HL-60 (cell line): ENCODE data around the gene TIGD1.

Experiments used
- DNase-seq, 2 experiments: peaks; one replicate each; pipeline ENCODE4 v3.0.0-alpha.2; 2010 to 2020; ENCODE audit warnings: low read depth in 1 of 2, low spot score in 1 of 2
- H3K27ac ChIP-seq: fragments of 250-450 bp; sonication (Bioruptor Pico); replicated peaks from 2 replicates; pipeline ENCODE4 v1.5.1; 2020; ENCODE audit warnings: mild to moderate bottlenecking, moderate library complexity
- H3K27me3 ChIP-seq: fragments of 250-450 bp; sonication (Bioruptor Pico); 2 replicates; pipeline ENCODE4 v1.5.1; 2021; ENCODE audit warnings: mild to moderate bottlenecking, moderate library complexity; ENCODE audit not compliant: insufficient read depth, poor library complexity, severe bottlenecking
- H3K4me3 ChIP-seq: replicated peaks from 2 replicates; pipeline ENCODE4 v1.5.1; 2011; ENCODE audit warnings: mild to moderate bottlenecking, control low read depth, low read length; ENCODE audit not compliant: insufficient read depth
- GABPA ChIP-seq: IDR thresholded peaks from 2 replicates; pipeline ENCODE4 v1.6.1; 2012; ENCODE audit warnings: low read depth
- POLR2AphosphoS5 ChIP-seq: IDR thresholded peaks from 2 replicates; pipeline ENCODE4 v1.6.1; 2012; ENCODE audit warnings: low read depth
- SPI1 ChIP-seq: IDR thresholded peaks from 2 replicates; pipeline ENCODE4 v1.6.1; 2012; ENCODE audit warnings: low read depth, mild to moderate bottlenecking, borderline replicate concordance
- TF ChIP-seq, protein P1 (sequence below): IDR thresholded peaks from 2 replicates; pipeline ENCODE4 v1.6.1; 2012; ENCODE audit warnings: low read depth; ENCODE audit not compliant: insufficient replicate concordance
- TF ChIP-seq, protein P2 (sequence below): IDR thresholded peaks from one replicate; pipeline ENCODE4 v1.5.1; 2011; ENCODE audit warnings: low read length, control low read depth, inconsistent platforms; ENCODE audit not compliant: insufficient read depth

Gene TIGD1

DNA sequence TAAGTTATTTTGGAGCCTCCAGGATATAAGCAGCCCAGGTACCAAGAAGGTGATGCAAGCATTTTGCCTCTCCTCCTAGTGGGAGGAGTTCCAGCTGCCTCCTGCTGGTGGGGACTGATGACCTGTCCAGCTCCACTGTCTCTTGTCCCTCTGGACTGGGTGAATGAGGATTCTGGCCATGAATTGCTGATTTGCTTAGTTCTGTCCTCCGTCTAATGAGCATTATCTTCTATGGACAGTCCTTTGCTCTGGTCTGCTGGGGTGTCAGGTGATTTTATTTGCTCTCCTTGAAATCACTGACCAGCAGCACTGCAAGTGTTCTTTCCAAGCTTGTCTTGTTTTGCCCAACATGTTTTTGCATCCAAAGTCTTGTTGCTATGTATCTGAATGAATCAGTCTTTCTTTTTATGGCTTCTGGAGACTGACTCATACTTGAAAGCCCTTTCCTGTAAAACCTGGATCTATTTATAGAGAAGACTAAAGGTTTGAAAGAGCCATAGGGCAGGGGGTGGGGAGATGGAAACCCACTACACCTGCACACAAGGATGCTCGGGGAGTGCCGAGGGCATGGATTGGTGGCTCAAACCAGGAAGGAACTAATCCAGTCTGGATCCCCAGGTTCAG, 42.5 kb upstream of the TIGD1 start:
- Histone ChIP-seq H3K27ac (no peak overlapping the region), H3K27me3 (no peaks in the 10 kb centered on the region), H3K4me3 (no peak overlapping the region)
- TF ChIP-seq SPI1 (no peak), POLR2AphosphoS5 (no peak), GABPA (no peak)
- TF ChIP-seq, protein P1, sequence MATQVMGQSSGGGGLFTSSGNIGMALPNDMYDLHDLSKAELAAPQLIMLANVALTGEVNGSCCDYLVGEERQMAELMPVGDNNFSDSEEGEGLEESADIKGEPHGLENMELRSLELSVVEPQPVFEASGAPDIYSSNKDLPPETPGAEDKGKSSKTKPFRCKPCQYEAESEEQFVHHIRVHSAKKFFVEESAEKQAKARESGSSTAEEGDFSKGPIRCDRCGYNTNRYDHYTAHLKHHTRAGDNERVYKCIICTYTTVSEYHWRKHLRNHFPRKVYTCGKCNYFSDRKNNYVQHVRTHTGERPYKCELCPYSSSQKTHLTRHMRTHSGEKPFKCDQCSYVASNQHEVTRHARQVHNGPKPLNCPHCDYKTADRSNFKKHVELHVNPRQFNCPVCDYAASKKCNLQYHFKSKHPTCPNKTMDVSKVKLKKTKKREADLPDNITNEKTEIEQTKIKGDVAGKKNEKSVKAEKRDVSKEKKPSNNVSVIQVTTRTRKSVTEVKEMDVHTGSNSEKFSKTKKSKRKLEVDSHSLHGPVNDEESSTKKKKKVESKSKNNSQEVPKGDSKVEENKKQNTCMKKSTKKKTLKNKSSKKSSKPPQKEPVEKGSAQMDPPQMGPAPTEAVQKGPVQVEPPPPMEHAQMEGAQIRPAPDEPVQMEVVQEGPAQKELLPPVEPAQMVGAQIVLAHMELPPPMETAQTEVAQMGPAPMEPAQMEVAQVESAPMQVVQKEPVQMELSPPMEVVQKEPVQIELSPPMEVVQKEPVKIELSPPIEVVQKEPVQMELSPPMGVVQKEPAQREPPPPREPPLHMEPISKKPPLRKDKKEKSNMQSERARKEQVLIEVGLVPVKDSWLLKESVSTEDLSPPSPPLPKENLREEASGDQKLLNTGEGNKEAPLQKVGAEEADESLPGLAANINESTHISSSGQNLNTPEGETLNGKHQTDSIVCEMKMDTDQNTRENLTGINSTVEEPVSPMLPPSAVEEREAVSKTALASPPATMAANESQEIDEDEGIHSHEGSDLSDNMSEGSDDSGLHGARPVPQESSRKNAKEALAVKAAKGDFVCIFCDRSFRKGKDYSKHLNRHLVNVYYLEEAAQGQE: no peak
- TF ChIP-seq, protein P2, sequence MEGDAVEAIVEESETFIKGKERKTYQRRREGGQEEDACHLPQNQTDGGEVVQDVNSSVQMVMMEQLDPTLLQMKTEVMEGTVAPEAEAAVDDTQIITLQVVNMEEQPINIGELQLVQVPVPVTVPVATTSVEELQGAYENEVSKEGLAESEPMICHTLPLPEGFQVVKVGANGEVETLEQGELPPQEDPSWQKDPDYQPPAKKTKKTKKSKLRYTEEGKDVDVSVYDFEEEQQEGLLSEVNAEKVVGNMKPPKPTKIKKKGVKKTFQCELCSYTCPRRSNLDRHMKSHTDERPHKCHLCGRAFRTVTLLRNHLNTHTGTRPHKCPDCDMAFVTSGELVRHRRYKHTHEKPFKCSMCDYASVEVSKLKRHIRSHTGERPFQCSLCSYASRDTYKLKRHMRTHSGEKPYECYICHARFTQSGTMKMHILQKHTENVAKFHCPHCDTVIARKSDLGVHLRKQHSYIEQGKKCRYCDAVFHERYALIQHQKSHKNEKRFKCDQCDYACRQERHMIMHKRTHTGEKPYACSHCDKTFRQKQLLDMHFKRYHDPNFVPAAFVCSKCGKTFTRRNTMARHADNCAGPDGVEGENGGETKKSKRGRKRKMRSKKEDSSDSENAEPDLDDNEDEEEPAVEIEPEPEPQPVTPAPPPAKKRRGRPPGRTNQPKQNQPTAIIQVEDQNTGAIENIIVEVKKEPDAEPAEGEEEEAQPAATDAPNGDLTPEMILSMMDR: no peak
- no peak for DNase-seq

DNA sequence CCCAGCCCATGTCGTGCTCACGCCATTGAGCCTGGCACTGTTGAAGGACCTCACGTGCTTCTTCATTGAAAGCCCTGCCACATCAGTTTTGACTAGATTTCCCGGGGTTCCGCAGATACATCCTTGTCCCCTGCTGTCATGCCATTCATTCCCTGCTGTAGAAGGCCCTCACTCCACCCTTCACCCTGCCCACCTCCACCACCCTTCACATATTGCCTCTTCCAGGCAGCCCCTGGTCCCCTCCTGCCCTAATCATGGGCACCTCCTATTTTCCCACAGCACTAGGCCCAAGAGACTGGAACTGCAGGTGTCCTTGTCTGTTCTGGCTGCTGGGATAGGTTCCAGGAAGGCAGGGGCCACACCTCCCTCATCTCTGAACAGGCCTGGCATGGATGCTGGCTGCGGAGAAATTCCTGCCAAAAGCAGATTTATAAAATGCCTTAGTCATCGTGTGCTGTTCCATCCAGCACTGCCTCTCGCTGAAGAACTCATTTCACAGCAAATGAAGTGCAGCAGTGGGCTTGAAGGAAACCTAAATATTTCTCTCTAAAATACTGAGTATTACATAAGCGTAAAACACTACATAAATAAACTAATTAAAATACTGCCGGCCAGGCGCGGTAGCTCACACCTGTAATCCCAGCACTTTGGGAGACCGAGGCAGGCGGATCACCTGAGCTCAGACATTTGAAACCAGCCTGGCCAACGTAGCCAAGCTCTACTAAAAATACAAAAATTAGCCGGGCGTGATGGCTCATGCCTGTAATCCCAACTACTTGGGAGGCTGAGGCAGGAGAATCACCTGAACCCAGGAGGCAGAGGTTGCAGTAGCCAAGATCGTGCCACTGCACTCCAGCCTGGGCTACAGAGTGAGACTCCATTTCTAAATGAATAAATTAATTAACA, 38.6 kb upstream of the TIGD1 start:
- DNase-seq: no peak
- TF ChIP-seq, protein P1: no peak
- TF ChIP-seq, protein P2: no peak
- TF ChIP-seq POLR2AphosphoS5 (no peak), SPI1 (no peak), GABPA (no peak)
- Histone ChIP-seq H3K27ac (no peak overlapping the region), H3K27me3 (no peaks in the 10 kb centered on the region), H3K4me3 (no peak overlapping the region)

DNA sequence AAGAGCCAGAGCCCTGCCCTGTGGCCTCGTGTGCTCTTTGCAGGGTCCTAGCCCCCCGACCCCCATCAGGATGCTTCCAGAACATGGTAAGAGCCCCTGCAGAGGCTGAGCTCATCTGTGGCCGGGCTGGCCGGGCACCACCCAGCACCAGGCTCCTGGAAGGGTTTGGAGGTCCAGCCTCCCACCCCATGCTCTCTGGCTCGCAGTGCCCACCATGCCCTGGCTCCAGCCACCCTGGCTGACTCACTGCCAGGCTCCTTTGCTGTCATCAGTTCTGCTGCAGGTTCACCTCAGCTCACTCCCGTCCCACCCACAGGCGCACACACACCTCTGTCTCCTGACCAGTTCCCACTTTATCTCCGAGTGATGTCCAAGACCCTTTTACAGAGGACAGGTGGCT, 37.7 kb upstream of the TIGD1 start:
- TF ChIP-seq, protein P1: no peak
- TF ChIP-seq, protein P2: no peak
- no peak for TF ChIP-seq POLR2AphosphoS5
- no peak for TF ChIP-seq GABPA
- no peak for TF ChIP-seq SPI1
- H3K27ac ChIP-seq: no peak overlapping the region
- DNase-seq: no peak
- H3K27me3 ChIP-seq: no peaks in the 10 kb centered on the region
- no peak overlapping the region for H3K4me3 ChIP-seq
